Urinary bladder (tissue), 4 donors: Measurements from ENCODE around the gene ASXL2. TPM values are rescaled to one million over a fixed set of nuclear protein-coding genes. Genes with fewer than 3 reads are reported as not detected.
"Not testable (repeated sequence)": the region's sequence is repeated elsewhere in the genome, so short reads cannot be mapped to it uniquely, and the experiment has no call there.

Experiments
- DNase-seq: peaks from one replicate; pipeline ENCODE4 v3.0.0-alpha.2; 2015; ENCODE audit errors: extremely low spot score
- H3K27ac ChIP-seq: one replicate; pipeline ENCODE4 v1.5.1; 2013; ENCODE audit warnings: low read depth, mild to moderate bottlenecking, moderate library complexity
- H3K36me3 ChIP-seq: one replicate; pipeline ENCODE4 v1.6.1; 2013; ENCODE audit warnings: mild to moderate bottlenecking, moderate library complexity; ENCODE audit not compliant: insufficient read depth
- H3K4me1 ChIP-seq: one replicate; pipeline ENCODE4 v1.6.1; 2013; ENCODE audit warnings: mild to moderate bottlenecking, moderate library complexity; ENCODE audit not compliant: insufficient read depth
- H3K4me3 ChIP-seq: one replicate; pipeline ENCODE4 v1.5.1; 2013; ENCODE audit warnings: low read depth, low read length
- WGBS: extraction: QIAGEN DNeasy Blood & Tissue Kit; methylation state at CpG from one replicate; pipeline ENCODE4 v1.1.7; 2013; 5-methylcytosine and 5-hydroxymethylcytosine counted together
- polyA plus RNA-seq: library from polyadenylated mRNA; stranded (reverse); fragments of 200-250 nt; gene quantifications from one replicate; pipeline ENCODE4 v1.2.3, GENCODE V29; 2013
- total RNA-seq: library from RNA; depleted of rRNA; stranded (reverse); fragments of >200 nt; gene quantifications from one replicate; pipeline ENCODE4 v1.2.3, GENCODE V29; 2014
- donor health status: healthy with polysubstance abuse.
- donor health status: healthy.

ASXL2 gene
- total and polyA plus RNA-seq, 2 donors = 8.6 to 13.2 TPM

DNA sequence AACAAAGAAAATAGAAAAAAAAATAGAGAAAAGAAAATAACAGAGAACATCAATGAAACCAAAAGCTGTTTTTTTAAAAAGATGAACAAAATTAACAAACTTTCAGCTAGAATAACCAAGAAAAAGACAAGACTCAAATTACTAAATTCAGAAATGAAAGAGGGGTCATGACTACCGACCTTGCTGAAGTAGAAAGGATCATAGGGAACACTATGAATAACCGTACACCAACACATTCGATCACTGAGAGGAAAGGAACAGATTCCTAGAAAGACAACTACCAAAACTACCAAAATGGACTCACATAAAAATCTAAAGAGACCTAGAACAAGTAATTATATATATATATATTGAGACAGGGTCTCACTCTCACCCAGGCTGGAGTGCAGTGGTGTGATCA, 167.5 kb downstream of the ASXL2 start:
- Histone ChIP-seq H3K36me3 (no peaks in the 10 kb centered on the region), H3K27ac (no peak overlapping the region), H3K4me3 (no peak overlapping the region), H3K4me1 (no peaks in the 10 kb centered on the region)
- 87% methylated on average over 3 of the region's 3 CpGs for WGBS
- DNase-seq = no peak

GRCh38 chr2:25709349-25709748, 168.9 kb downstream of the ASXL2 start:
- H3K27ac ChIP-seq = no peak overlapping the region
- no peak overlapping the region for H3K4me3 ChIP-seq
- no peaks in the 10 kb centered on the region for H3K36me3 ChIP-seq
- no peaks in the 10 kb centered on the region for H3K4me1 ChIP-seq
- no peak for DNase-seq
- WGBS = 83% methylated on average over 2 of the region's 2 CpGs

GRCh38 chr2:25707927-25708590, 170.2 kb downstream of the ASXL2 start:
- no peaks in the 10 kb centered on the region for H3K36me3 ChIP-seq
- H3K4me1 ChIP-seq = no peaks in the 10 kb centered on the region
- no peak for DNase-seq
- WGBS = 62% methylated on average over 5 of the region's 5 CpGs
- H3K4me3 ChIP-seq = no peak overlapping the region
- no peak overlapping the region for H3K27ac ChIP-seq

DNA sequence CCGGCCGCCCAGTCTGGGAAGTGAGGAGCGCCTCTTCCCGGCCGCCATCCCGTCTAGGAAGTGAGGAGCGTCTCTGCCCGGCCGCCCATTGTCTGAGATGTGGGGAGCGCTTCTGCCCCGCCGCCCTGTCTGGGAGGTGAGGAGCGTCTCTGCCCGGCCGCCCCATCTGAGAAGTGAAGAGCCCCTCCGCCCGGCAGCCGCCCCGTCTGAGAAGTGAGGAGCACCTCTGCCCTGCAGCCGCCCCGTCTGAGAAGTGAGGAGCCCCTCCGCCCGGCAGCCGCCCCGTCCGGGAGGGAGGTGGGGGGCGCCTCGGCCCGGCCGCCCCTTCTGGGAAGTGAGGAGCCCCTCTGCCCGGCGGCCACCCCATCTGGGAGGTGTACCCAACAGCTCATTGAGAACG, 172.7 kb downstream of the ASXL2 start:
- H3K36me3 ChIP-seq, H3K4me3 ChIP-seq, DNase-seq, H3K4me1 ChIP-seq, H3K27ac ChIP-seq: not testable (repeated sequence)
- WGBS = 95% methylated on average over 31 of the region's 33 CpGs

DNA sequence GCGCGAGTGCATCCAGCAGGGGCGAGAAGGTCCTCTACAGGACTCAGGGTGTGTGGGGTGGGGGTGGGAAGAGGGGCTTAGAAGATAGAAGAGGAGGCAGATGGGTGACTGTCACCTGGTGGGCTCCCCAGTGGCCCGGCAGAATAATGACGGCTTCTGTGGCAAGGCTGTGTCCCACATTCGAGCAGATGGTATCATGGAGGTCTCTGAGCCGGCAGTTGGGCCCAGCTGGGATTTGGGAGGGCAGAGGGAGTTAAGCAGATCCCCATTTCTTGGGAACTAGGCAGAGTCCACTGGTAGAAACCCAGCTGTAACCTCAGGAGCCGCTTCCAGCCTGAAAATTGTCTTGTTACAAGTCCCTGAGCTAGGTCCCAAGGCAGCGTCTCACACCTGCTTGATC, 176.5 kb downstream of the ASXL2 start:
- Histone ChIP-seq H3K4me1 (no peaks in the 10 kb centered on the region), H3K27ac (no peak overlapping the region), H3K36me3 (no peaks in the 10 kb centered on the region), H3K4me3 (no peak overlapping the region)
- no peak for DNase-seq
- WGBS = 89% methylated on average over 9 of the region's 9 CpGs

GRCh38 chr2:25700221-25700660, 178.0 kb downstream of the ASXL2 start:
- no peaks in the 10 kb centered on the region for H3K36me3 ChIP-seq
- no peak for DNase-seq
- H3K27ac ChIP-seq = no peak overlapping the region
- 22% methylated on average over 6 of the region's 6 CpGs for WGBS
- H3K4me3 ChIP-seq = no peak overlapping the region
- H3K4me1 ChIP-seq = no peaks in the 10 kb centered on the region

DNA sequence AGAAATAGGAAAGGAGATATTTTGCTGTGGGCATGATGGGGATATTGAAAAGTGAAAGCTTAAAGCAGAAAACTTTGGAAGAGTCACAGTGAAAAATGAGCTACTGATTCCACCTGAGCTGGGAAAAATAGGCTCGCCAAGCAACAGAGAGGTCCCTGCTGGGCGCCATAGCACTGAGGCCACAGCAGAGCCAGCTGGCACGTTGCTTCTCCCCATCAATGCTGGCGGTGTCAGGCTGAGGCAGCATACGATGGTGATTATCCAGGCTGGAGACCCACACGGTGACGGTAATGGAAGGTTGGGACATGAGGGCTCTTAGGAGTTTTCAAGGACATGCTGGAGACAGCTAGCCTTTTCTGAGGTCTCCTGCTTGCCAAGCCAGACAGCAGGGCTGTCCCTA, 179.1 kb downstream of the ASXL2 start:
- 92% methylated on average over 7 of the region's 7 CpGs for WGBS
- no peak for DNase-seq
- Histone ChIP-seq H3K27ac (no peak overlapping the region), H3K36me3 (no peaks in the 10 kb centered on the region), H3K4me3 (no peak overlapping the region), H3K4me1 (no peaks in the 10 kb centered on the region)

DNA sequence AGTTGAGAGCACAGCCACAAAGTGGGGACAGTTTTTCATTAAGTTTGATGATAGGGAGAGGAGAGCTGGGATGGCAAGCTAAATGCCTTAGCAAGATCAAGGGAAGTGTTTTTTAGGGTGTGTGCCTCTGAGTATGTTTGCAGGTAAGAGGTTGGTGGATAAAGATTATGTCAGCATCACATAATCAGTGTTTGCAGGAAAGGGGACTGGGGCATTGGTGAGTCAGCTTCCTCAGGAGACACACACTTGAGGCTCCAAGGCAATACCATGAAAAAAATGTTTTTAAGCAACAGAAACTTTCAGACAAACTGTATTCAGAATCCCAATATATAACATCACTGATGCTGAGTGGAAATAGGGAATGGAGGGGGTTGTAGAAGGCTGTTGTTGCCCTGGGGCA, 179.5 kb downstream of the ASXL2 start:
- H3K4me3 ChIP-seq = no peak overlapping the region
- H3K4me1 ChIP-seq = no peaks in the 10 kb centered on the region
- H3K27ac ChIP-seq = no peak overlapping the region
- H3K36me3 ChIP-seq = no peaks in the 10 kb centered on the region
- no peak for DNase-seq

- no peaks in the 10 kb centered on the region for H3K36me3 ChIP-seq
- WGBS = 47% methylated on average over 17 of the region's 17 CpGs
- no peak overlapping the region for H3K27ac ChIP-seq
- DNase-seq = no peak
- no peak overlapping the region for H3K4me3 ChIP-seq
- no peaks in the 10 kb centered on the region for H3K4me1 ChIP-seq
Observed at GRCh38 chr2:25697559-25698341, 180.5 kb downstream of the ASXL2 start.

- 90% methylated on average over 6 of the region's 6 CpGs for WGBS
Observed at GRCh38 chr2:25692737-25693445, 185.4 kb downstream of the ASXL2 start.

GRCh38 chr2:25692143-25692542, 186.1 kb downstream of the ASXL2 start:
- Histone ChIP-seq H3K27ac (no peak overlapping the region), H3K4me3 (no peak overlapping the region), H3K36me3 (no peaks in the 10 kb centered on the region), H3K4me1 (no peaks in the 10 kb centered on the region)
- no peak for DNase-seq
- WGBS = 86% methylated on average over 4 of the region's 4 CpGs

More at GRCh38 chr2:25692737-25693445, 185.4 kb downstream of the ASXL2 start:
- H3K27ac ChIP-seq = no peak overlapping the region
- no peak overlapping the region for H3K4me3 ChIP-seq
- H3K36me3 ChIP-seq = no peaks in the 10 kb centered on the region
- H3K4me1 ChIP-seq = no peaks in the 10 kb centered on the region
- no peak for DNase-seq

GRCh38 chr2:25690058-25690457, 188.2 kb downstream of the ASXL2 start:
- Histone ChIP-seq H3K27ac (no peak overlapping the region), H3K4me1 (no peaks in the 10 kb centered on the region), H3K36me3 (no peaks in the 10 kb centered on the region), H3K4me3 (no peak overlapping the region)
- WGBS = 28% methylated on average over 1 of the region's 1 CpG
- DNase-seq = no peak

- WGBS = 87% methylated on average over 6 of the region's 6 CpGs
- no peak for DNase-seq
- Histone ChIP-seq H3K4me1 (no peaks in the 10 kb centered on the region), H3K27ac (no peak overlapping the region), H3K36me3 (no peaks in the 10 kb centered on the region), H3K4me3 (no peak overlapping the region)
Observed at GRCh38 chr2:25688236-25688635, 190.1 kb downstream of the ASXL2 start.

DNA sequence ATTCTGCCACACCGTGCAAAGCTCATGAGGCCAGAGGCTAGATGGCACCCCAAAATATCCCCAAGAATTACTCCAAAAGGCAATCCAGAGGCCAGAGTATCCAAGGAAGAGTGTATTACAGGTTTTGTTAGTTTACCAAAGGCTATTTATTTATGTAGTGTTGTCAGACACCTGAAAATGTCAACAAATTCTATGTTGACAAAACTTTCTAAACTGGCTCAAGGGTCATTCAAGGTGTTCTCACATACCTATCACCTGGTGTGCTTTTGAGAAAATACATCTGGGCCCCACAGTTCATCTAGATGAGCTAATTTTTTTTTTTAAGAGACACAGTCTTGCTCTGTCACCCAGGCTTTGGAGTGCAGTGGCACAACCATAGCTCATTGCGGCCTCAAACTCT, 192.5 kb downstream of the ASXL2 start:
- Histone ChIP-seq H3K36me3 (no peaks in the 10 kb centered on the region), H3K4me1 (no peaks in the 10 kb centered on the region), H3K27ac (no peak overlapping the region), H3K4me3 (no peak overlapping the region)
- WGBS = 91% methylated on average over 2 of the region's 2 CpGs
- no peak for DNase-seq
